Middle frontal gyrus (tissue), 1 donor: ENCODE measurements around the gene AMMECR1.
"Not testable (repeated sequence)": the region's sequence is repeated elsewhere in the genome, so short reads cannot be mapped to it uniquely, and the experiment has no call there.

Experiments used
- DNase-seq: peaks from one replicate; pipeline ENCODE4 v3.0.0-alpha.2; 2015; ENCODE audit warnings: low spot score; ENCODE audit errors: extremely low spot score

Gene AMMECR1

DNA sequence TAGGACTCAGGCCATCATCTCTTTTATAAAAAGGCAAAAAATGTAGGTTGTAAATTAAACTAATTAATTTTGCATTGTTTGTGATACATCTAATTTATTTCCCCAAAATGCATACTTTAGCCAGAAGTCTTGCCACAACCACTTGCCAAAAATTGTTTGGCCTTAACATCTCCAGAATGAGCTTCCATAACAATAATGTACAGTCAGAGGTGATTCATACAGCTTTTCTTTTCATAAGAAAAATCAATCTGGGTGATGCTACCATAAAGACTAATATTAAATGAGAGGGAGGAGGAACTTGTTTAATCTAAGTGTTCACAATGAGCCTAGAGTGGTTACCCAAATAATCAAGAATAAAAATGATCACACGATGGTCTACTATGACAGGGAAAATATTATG, 59.3 kb downstream of the AMMECR1 start:
- no peak for DNase-seq

- DNase-seq = no peak
Observed at GRCh38 chrX:110257889-110258288, 60.0 kb downstream of the AMMECR1 start.

DNA sequence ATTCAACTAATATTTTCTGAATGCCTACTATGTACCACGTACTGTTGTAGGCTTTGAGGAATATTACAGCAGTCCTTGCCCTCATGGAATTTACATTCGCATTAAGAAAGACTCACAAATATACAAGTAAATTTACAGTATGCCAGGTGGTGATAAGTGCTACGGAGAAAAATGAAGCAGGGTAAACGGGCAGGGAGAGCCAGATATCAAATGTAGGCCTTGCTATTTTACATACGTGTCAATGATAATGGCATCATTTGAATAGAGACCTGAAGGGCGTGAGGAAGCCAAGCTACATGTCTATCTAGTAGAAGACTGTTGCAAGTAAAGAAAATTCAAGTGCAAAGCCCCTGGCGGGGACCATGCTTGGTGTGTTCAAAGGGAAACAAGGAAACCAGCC, 65.2 kb downstream of the AMMECR1 start:
- DNase-seq = no peak

- no peak for DNase-seq
Observed at GRCh38 chrX:110251961-110252360, 65.9 kb downstream of the AMMECR1 start.

DNA sequence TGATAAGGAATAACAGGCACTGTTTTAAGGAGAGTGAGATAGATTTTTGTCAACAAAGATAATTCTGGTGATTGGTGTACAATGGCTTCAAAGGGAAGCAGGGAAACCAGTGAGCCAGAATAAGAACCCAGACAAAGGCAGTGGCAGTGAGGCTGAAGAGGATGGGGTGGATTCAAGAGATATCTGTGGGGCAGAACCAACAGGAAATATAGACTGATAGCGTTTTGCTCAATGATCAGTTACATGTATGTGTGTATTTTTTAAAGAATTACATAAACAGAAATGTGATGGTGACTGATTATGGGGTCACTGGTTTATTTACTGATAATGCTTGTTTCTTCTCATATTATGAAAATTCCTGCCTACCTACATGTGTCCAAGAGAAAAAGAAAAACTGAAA, 66.4 kb downstream of the AMMECR1 start:
- no peak for DNase-seq

GRCh38 chrX:110250847-110251246, 67.0 kb downstream of the AMMECR1 start:
- no peak for DNase-seq

DNA sequence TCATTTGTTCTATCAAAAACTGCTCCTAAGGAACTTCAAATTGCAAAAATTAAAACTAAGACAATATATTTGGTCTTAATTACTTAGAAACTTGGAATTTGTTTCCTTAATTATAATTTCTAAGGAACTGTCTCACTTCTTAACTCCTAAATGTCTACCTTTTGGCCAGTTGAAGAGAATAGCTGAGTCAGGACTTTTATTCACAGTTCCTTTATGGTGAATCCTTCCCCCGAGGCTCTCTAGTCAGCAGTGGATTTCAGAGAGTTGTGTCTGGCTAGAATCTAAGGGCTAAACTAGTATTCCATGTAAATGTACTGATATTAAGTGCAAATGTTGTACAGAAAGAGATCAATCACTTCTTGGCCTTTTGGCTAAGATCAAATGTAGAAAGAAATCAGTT, 69.3 kb downstream of the AMMECR1 start:
- no peak for DNase-seq

- DNase-seq = no peak
Observed at GRCh38 chrX:110245011-110245410, 72.9 kb downstream of the AMMECR1 start.

DNA sequence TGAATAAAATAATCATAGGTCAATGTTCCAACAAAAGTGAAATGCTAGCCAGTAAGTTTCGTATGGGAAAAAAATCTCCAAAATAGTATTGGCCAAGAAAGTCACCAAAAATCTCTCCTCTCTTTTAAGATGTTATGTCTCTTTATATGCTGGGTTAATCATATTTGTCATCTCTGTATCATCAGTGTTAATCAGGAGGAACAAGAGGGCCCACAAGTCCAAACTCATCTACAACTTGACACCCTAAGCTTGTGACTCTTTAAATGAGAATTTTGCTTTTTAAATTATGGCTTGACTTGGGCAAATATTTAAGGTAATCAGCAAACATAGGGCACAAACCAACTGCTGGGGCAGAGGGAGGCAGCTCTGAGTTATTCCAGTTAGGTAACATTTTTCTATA, 75.5 kb downstream of the AMMECR1 start:
- DNase-seq = no peak

- DNase-seq = no peak
Observed at GRCh38 chrX:110241816-110242215, 76.1 kb downstream of the AMMECR1 start.

- DNase-seq = not testable (repeated sequence)
Observed at GRCh38 chrX:110238259-110238658, 79.6 kb downstream of the AMMECR1 start.

DNA sequence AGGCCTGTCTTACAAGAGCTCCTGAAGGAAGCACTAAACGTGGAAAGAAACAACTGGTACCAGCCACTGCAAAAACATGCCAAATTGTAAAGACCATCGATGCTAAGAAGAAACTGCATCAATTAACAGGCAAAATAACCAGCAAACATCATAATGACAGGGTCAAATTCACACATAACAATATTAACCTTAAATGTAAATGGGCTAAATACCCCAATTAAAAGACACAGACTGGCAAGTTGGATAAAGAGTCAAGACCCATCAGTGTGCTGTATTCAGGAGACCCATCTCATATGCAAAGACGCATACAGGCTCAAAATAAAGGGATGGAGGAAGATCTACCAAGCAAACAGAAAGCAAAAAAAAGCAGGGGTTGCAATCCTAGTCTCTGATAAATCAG, 86.4 kb downstream of the AMMECR1 start:
- not testable (repeated sequence) for DNase-seq

DNA sequence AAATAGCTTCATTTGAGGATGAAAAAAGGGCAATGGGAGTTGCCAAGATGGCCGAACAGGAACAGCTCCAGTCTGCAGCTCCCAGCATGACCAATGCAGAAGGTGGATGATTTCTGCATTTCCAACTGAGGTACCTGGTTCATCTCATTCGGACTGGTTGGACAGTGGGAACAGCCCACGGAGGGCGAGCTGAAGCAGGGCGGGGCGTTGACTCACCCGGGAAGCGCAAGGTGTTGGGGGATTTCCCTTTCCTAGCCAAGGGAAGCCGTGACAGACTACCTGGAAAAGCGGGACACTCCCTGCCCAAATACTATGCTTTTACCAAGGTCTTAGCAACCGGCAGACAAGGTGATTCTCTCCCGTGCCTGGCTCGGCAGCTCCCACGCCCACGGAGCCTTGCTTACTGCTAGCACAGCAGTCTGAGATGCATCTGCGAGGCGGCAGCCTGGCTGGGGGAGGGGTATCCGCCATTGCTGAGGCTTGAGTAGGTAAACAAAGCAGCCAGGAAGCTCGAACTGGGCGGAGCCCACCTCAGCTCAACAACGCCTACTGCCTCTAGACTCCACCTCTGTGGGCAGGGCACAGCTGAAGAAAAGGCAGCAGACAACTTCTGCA, 88.3 kb downstream of the AMMECR1 start:
- not testable (repeated sequence) for DNase-seq

DNA sequence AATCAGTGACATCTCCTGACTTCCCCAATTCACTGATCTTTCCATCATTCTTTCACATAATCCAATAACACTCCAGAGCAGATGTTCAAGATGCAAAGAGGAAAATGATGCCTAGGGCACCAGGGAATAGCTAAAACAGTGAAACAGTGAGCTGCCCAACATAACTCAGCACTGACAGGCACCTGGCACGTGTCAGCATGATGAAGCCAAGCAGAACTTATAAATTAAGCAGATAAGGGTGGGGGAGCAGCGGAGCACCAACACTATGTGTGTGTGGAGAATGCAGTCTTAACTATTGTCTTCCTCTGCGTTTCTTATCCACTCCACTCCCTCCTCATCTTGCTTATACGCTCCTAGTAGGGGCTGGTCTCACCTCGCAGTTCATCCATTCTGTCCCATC, 89.4 kb downstream of the AMMECR1 start:
- DNase-seq = no peak

GRCh38 chrX:110226931-110227330, 91.0 kb downstream of the AMMECR1 start:
- DNase-seq = no peak

DNA sequence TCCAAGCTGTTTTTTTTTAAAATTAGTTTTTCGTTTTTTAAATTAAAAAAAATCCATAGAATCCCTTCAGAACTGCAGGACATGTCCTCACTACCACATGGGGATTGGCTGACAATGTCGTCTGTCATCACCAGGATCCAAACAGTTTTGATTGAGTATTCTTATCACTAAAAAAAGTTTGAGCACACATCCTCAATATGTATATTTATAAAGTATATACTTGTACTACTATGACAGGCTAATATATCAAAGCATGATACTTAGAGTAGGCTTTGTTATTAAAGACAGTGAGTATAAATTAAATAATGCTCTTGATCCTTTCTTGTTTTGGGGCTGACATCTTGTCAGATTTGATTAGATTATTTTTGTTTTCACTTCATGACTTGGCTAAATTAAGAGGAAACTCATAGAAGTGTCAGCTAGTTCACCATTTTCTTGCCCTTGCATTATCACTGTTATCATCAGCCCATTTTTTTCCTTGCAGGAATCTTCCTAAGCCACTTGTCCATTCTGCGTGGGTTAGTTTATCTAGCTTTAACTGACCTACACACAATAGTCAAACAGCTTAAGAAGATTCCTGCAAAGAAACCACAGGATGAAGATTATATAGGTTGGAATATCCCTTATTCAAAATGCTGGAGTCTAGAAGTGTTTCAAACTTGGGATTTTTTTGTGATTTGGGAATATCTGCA, 92.8 kb downstream of the AMMECR1 start:
- DNase-seq = no peak

DNA sequence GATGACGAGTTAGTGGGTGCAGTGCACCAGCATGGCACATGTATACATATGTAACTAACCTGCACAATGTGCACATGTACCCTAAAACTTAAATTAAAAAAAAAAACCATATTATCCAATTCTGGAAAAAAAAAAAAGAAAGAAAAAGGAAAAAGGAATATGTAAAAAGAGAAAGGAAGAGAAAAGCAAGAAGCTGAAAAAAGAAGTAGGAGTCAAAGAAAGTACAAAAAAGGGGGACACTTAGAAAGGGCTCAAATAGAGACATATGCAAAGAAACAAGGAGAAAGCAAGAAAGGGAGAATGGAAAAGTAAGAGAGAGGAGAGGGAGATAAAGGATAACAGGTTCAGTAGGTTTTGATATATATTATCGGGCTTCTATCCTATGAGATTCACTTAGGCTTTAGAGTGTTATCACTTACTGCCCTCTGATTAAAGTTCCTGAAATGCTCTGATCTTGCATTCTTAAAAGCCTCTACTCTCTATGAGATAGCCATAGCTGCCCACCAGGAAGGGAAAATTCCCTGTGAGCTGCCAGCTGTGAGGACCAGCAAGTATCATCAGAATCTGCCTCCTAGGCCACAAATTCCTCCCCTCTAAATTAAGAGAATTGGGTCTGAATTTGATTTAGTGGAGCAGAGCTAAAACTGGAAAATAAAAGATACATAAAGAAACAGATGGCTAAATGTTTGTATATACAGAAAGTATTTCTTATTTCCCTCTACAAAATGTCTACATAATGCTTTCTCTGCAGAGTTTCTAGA, 95.2 kb downstream of the AMMECR1 start:
- no peak for DNase-seq

DNA sequence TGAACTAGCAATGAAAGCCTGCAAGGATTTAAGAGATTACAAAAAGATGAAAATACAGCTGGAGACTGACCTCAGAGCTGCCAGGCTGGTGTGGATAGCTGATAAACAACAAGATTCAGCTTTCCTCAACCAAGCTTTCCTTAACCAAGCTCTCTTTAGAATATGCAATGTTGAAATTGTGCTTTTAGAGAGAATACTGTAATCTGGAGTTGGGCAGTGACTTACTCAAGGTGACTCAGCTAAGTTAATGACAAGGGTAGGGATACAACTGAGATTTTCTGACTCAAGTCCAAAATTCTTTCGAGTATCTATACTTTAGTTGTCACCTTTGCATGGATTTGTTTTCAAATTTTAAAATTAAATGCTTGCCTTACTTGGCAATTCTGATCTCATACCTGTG, 98.0 kb downstream of the AMMECR1 start:
- no peak for DNase-seq

DNA sequence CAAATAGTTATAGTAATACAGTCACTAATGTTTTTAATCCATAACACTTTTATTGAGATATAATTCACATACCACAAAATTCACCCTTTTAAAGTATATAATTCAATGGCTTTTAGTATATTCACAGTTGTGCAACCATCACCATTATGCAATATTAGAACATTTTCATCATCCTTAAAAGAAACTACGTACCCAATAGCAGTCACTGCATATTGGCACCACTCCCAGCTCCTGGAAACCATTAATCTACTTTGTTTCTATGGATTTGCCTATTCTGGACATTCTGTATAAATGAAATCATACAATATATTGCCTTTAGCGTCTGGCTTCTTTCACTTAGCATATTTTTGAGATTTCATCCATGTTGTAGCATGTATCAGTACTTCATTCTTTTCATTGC, 99.3 kb downstream of the AMMECR1 start:
- no peak for DNase-seq

GRCh38 chrX:110216027-110216426, 101.9 kb downstream of the AMMECR1 start:
- no peak for DNase-seq

DNA sequence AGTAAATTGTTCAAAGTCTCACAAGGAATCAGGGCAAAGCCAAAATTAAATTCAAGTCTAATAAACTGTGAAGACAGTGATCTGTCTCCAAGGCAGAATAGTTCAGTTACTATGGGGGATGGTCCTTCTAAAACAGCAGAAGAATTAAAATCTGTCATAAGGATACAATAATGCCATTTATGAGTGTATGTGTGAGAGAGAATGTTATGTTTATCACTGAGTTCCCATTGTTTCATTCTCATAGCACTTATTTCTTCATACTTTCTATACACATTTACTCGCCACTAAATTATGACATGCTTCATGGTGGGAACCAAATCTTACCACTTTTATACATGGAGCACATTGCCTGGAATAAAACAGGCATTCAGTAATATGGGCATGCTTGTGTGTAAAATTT, 102.5 kb downstream of the AMMECR1 start:
- DNase-seq = no peak

DNA sequence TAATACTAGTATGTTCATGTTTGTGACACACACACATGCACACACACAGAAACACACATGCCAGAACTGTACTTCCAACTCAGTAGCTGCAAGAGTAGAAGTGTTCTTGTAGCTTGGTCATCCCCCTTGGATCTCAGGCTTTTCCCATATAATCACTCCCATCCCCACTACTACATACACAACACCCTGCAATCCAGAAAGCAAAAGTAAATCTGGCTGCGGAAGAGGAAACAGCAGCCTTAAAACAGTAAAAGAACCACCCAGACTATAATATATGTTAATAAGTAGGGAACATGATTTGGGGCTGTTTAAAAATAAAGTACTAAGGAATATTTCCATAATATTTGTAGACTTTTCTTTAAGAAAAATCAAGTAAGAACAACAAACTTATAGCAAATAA, 103.2 kb downstream of the AMMECR1 start:
- DNase-seq = no peak

DNA sequence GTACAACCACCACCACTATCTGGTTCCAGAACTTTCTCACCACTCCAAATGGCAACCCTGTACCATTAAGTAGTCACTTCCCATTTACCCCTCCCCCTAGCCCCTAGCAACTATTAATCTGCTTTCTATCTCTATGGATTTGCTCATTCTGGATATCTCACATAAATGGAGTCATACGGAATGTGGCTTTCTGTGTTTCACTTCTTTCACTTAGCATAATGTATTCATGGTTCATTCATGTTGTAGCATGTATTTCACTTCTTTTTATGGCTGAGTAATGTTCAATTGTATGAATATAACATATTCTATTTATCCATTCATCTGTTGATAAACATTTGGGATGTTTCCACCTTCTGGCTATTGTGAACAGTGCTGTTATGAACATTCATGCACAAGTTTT, 104.7 kb downstream of the AMMECR1 start:
- no peak for DNase-seq
